Ascending aorta (tissue), 2 donors: Measurements from ENCODE around the gene MUSK. TPM values are rescaled to one million over a fixed set of nuclear protein-coding genes. Genes with fewer than 3 reads are reported as not detected.

Experiments
- DNase-seq, 2 donors: peaks; one replicate each; pipeline ENCODE4 v3.0.0-alpha.2; 2019; ENCODE audit warnings: low spot score in 2 of 2
- H3K27ac ChIP-seq, 2 donors: fragments of 200-600 bp; sonication (generic); one replicate each; pipeline ENCODE4 v1.5.1; 2016 to 2017; ENCODE audit warnings: mild to moderate bottlenecking in 1 of 2
- H3K27me3 ChIP-seq: fragments of 200-600 bp; sonication (generic); one replicate; pipeline ENCODE4 v1.5.1; 2017
- H3K36me3 ChIP-seq, 2 donors: fragments of 200-600 bp; sonication (generic); one replicate each; pipeline ENCODE4 v1.5.1; 2016
- H3K4me1 ChIP-seq, 2 donors: fragments of 200-600 bp; sonication (generic); one replicate each; pipeline ENCODE4 v1.5.1; 2016 to 2017; ENCODE audit warnings: mild to moderate bottlenecking in 1 of 2
- H3K4me3 ChIP-seq, 2 donors: fragments of 200-600 bp; sonication (generic); one replicate each; pipeline ENCODE4 v1.5.1; 2016 to 2017; ENCODE audit warnings: mild to moderate bottlenecking in 1 of 2
- H3K9me3 ChIP-seq, 2 donors: fragments of 200-600 bp; sonication (generic); one replicate each; pipeline ENCODE4 v1.5.1; 2016
- CTCF ChIP-seq, 3 experiments: fragments of 200-600 bp in 2 of 3; fragments of 450-650 bp in 1 of 3; sonication (generic) in 2 of 3; IDR thresholded peaks; one replicate each; pipeline ENCODE4 v1.5.1; 2016 to 2019; ENCODE audit warnings: antibody characterized with exemption in 3 of 3, mild to moderate bottlenecking in 1 of 3, moderate library complexity in 1 of 3
- intact Hi-C: fragments of 100-400 bp; cut with DNase I; formaldehyde crosslinking; loops from one replicate; pipeline ENCODE4 v1.15.1; 2023
- total RNA-seq: library from RNA; depleted of rRNA; stranded (reverse); fragments of >200 nt; gene quantifications from one replicate; pipeline ENCODE4 v1.1.0, GENCODE V29; 2016

MUSK gene
- total RNA-seq, 1 donor from 2014 or later = not detected

- intact Hi-C loops = no loop called here
- no peak for TF ChIP-seq CTCF (IDR thresholded peaks at IDR 0.05)
- no peaks in the 10 kb centered on the region for H3K36me3 ChIP-seq
- peaks cover 0 to 9% of the 10 kb centered on the region in 2 donors for H3K4me1 ChIP-seq
- H3K9me3 ChIP-seq = no peaks in the 10 kb centered on the region
- no peak for DNase-seq
- no peak overlapping the region for H3K4me3 ChIP-seq
- no peaks in the 10 kb centered on the region for H3K27me3 ChIP-seq
- H3K27ac ChIP-seq = no peak overlapping the region
These were observed 85.2 kb downstream of the MUSK start for GRCh38 chr9:110753731-110754231.

DNA sequence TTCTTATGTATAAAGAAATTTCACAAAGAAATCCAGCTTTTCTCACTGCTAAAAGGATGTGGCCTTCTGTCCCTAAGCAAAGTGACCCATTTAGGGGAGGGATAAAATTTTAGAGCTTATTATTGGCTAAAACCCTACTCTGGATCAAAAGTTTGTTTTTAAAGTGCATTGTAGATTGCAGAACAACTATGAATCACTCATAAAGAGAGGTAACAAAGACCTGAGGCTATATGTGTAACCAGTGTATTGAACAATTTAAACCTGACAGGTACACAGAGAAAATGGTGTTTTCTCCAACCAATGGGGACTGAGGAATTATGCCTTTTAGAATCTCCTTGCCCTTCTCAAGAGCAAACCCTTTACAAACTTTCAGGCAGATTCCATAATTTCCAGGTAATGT, 86.6 kb downstream of the MUSK start:
- Histone ChIP-seq H3K4me1 (peaks cover 0 to 4% of the 10 kb centered on the region in 2 donors), H3K4me3 (no peak overlapping the region), H3K9me3 (no peaks in the 10 kb centered on the region), H3K27ac (no peak overlapping the region), H3K36me3 (no peaks in the 10 kb centered on the region), H3K27me3 (no peaks in the 10 kb centered on the region)
- intact Hi-C loops = no loop called here
- no peak for TF ChIP-seq CTCF (IDR thresholded peaks at IDR 0.05)
- DNase-seq = no peak

DNA sequence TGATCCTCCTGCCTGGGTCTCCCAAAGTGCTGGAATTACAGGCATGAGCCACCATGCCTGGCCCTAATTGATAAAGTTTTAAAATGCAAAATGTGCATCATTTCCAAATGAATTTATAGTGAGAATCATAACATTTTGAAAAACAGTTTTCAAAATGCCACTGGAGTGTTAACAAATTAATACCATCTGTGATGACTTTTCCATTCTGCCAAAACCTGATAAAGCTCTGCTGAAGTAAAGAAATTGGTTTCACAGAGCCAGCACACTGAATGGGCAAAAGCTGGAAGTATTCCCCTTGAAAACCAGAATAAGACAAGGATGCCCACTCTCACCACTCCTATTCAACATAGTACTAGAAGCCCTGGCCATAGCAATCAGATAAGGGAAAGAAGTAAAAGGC, 89.6 kb downstream of the MUSK start:
- Histone ChIP-seq H3K9me3 (no peaks in the 10 kb centered on the region), H3K4me3 (no peak overlapping the region), H3K4me1 (no peaks in the 10 kb centered on the region), H3K36me3 (no peaks in the 10 kb centered on the region), H3K27me3 (no peaks in the 10 kb centered on the region), H3K27ac (no peak overlapping the region)
- no peak for DNase-seq
- no peak for TF ChIP-seq CTCF (IDR thresholded peaks at IDR 0.05)
- intact Hi-C loops = no loop called here

DNA sequence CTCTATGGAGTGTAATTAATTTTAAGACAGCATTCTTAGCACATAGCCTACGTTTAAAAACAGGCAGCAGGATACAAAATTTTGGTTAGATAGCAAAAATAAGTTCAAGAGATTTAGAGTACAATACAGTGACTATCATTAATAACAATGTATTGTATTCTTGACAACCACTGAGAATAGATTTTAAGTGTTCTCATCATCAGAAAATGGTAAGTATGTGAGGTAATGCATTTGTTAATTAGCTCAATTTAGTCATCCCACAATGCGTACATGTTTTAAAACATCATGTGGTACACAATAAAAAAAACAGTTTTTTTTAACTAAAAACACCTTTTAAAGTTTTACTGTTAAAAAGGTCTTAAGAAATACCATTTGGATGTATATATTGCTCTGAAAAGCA, 94.2 kb downstream of the MUSK start:
- peaks cover 0 to 5% of the 10 kb centered on the region in 2 donors for H3K4me1 ChIP-seq
- H3K9me3 ChIP-seq = no peaks in the 10 kb centered on the region
- H3K27me3 ChIP-seq = no peaks in the 10 kb centered on the region
- no peaks in the 10 kb centered on the region for H3K36me3 ChIP-seq
- TF ChIP-seq CTCF (IDR thresholded peaks at IDR 0.05) = no peak
- intact Hi-C loops = no loop called here
- no peak overlapping the region for H3K27ac ChIP-seq
- H3K4me3 ChIP-seq = no peak overlapping the region
- DNase-seq = no peak

DNA sequence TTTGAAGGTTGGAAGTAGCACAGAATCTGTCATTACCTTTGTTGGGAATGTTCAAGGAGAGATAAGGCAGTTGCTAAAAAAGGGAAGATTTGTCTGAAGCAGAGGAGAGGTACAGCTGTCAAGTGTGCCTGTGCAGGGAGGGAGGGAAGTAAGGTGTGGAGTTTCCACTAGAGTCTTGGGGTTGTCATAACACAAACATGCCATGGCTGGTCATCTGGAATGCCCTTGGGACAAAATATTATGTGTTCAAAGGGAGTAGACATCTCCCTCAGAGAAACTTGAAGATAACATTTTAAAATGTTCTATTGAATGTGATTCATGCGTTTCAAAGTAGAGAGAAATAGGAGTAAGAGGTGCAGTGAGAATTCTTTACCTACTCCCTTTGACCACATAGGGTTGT, 95.0 kb downstream of the MUSK start:
- no peaks in the 10 kb centered on the region for H3K9me3 ChIP-seq
- H3K27ac ChIP-seq = no peak overlapping the region
- peaks cover 0 to 5% of the 10 kb centered on the region in 2 donors for H3K4me1 ChIP-seq
- TF ChIP-seq CTCF (IDR thresholded peaks at IDR 0.05) = no peak
- intact Hi-C loops = no loop called here
- no peaks in the 10 kb centered on the region for H3K27me3 ChIP-seq
- no peak overlapping the region for H3K4me3 ChIP-seq
- DNase-seq = no peak
- H3K36me3 ChIP-seq = no peaks in the 10 kb centered on the region

DNA sequence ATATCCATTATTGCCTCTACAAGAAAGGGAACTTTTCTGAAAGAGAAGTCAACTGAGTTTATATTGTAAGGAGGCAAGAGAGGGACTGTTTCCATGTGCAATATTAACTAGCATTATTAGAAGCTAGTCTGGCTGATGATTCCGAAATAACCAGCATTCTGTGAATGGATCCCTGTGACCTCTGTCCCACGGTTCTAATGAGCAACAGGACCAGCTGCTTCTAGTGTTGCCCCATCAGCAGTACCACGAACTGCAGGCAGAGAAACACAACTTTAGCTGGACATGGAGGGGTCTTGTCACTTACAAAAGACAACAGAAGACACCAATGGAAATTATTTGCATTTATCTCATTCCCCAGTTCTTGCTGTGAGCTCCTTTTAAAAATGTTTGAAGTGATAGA, 95.4 kb downstream of the MUSK start:
- Histone ChIP-seq H3K27me3 (no peaks in the 10 kb centered on the region), H3K27ac (no peak overlapping the region)

More for the DNA sequence above, 95.4 kb downstream of the MUSK start:
- Histone ChIP-seq H3K4me1 (peaks cover 0 to 5% of the 10 kb centered on the region in 2 donors), H3K9me3 (no peaks in the 10 kb centered on the region), H3K4me3 (no peak overlapping the region), H3K36me3 (no peaks in the 10 kb centered on the region)
- intact Hi-C loops = no loop called here
- DNase-seq = no peak
- no peak for TF ChIP-seq CTCF (IDR thresholded peaks at IDR 0.05)
